Measurements from ENCODE around the gene SPSB4. TPM values are rescaled to one million over a fixed set of nuclear protein-coding genes. Genes with fewer than 3 reads are reported as not detected.

SPSB4 gene
- total and polyA plus RNA-seq, 8 donors = 2.6 to 20.2 (median 11.1) TPM

DNA sequence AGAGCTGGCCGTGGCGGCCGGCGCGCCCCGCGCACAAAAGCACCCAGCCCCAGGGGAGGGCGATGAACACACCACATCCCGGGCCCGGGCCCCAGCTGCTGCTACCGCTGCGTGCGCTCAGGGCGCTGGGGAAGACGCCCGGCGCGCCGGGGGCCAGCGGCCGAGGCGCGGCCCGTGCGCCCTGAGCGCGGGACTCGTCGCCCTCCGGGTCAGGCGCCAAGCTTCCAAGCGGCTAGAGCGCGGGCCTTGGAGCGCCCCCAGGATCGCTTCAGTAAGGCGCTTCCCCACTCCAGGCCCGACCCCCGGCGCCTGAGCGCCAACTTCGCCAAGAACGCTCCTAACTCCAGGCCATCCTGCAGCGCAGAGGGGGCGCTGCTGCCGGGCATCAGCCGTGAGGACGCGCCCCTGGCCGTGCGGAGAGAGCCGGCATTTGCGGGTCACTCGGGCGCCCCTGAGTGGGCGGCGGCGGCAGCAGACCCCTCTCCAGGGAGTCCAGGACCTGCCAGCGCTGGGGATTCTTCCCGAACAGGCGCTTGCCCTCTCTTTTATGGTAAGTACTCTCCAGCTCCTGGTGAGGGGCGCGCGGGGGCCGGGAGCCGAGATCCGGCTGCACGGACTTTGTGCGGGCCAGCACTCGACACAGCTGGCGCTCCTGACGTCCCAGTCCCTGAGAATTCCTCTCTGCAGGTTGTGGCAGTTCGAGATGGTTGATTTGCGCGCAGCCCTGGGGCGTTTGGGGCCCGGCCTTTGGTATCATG lies 475 bp downstream of the SPSB4 start:
- peak overlapping the region; percentile 31 to 67 (median 52) for H3K4me3 ChIP-seq
- 0 to 1% methylated on average over 74 to 77 of the region's 77 CpGs for WGBS, 2 donors
- H3K4me1 ChIP-seq = peaks cover 0 to 1% (median 0%) of the 10 kb centered on the region in 3 donors
- peak in 3 of 6 donors; percentile 56 to 75 (median 60) for DNase-seq
- H3K27ac ChIP-seq = peak overlapping the region; percentile 56 to 76 (median 68)
- TF ChIP-seq, protein P1, sequence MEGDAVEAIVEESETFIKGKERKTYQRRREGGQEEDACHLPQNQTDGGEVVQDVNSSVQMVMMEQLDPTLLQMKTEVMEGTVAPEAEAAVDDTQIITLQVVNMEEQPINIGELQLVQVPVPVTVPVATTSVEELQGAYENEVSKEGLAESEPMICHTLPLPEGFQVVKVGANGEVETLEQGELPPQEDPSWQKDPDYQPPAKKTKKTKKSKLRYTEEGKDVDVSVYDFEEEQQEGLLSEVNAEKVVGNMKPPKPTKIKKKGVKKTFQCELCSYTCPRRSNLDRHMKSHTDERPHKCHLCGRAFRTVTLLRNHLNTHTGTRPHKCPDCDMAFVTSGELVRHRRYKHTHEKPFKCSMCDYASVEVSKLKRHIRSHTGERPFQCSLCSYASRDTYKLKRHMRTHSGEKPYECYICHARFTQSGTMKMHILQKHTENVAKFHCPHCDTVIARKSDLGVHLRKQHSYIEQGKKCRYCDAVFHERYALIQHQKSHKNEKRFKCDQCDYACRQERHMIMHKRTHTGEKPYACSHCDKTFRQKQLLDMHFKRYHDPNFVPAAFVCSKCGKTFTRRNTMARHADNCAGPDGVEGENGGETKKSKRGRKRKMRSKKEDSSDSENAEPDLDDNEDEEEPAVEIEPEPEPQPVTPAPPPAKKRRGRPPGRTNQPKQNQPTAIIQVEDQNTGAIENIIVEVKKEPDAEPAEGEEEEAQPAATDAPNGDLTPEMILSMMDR (IDR thresholded peaks at IDR 0.05) = no peak
- intact Hi-C loops (cut with DNase I) = loop anchor here in 1 of 3 donors (10.0 kb wide), 1 partner anchor 53 kb away; no protein-coding TSS in a partner anchor
- H3K9me3 ChIP-seq = no peaks in the 10 kb centered on the region
- peak; percentile 29 to 44 (median 42) for ATAC-seq
- no peak for FAIRE-seq
- no peaks in the 10 kb centered on the region for H3K27me3 ChIP-seq
- no peaks in the 10 kb centered on the region for H3K36me3 ChIP-seq

GRCh38 chr3:141052201-141053069 lies 1.3 kb downstream of the SPSB4 start:
- peaks cover 0 to 7% (median 0%) of the 10 kb centered on the region in 3 donors for H3K4me1 ChIP-seq
- peak; percentile 41 to 66 (median 61) for ATAC-seq
- no peaks in the 10 kb centered on the region for H3K36me3 ChIP-seq
- peak overlapping the region; percentile 31 to 67 (median 52) for H3K4me3 ChIP-seq
- WGBS, 2 donors = 1% methylated on average over 46 to 48 of the region's 48 CpGs
- FAIRE-seq = no peak
- H3K9me3 ChIP-seq = no peaks in the 10 kb centered on the region
- peak; percentile 63 to 84 (median 76) for DNase-seq
- intact Hi-C loops (cut with DNase I) = loop anchor here in 1 of 3 donors (10.0 kb wide), 1 partner anchor 52 kb away; no protein-coding TSS in a partner anchor
- no peaks in the 10 kb centered on the region for H3K27me3 ChIP-seq
- TF ChIP-seq, protein P1 (IDR thresholded peaks at IDR 0.05) = no peak
- peak overlapping the region; percentile 56 to 76 (median 68) for H3K27ac ChIP-seq

- TF ChIP-seq, protein P1 (IDR thresholded peaks at IDR 0.05) = no peak
- WGBS, 2 donors = 85 to 88% methylated on average over 5 of the region's 5 CpGs
- Histone ChIP-seq H3K27ac (no peak overlapping the region), H3K4me1 (peaks cover 0 to 7% (median 0%) of the 10 kb centered on the region in 3 donors), H3K36me3 (no peaks in the 10 kb centered on the region), H3K9me3 (no peaks in the 10 kb centered on the region), H3K4me3 (no peak overlapping the region), H3K27me3 (no peaks in the 10 kb centered on the region)
- ATAC-seq (no peak), FAIRE-seq (no peak), DNase-seq (no peak)
- intact Hi-C loops (cut with DNase I) = loop anchor here in 1 of 3 donors (10.0 kb wide), 1 partner anchor 50 kb away; no protein-coding TSS in a partner anchor
Observed at GRCh38 chr3:141055136-141055535, 4.0 kb downstream of the SPSB4 start.

- no peaks in the 10 kb centered on the region for H3K9me3 ChIP-seq
- WGBS, 2 donors = 74 to 80% methylated on average over 11 of the region's 11 CpGs
- no peak for ATAC-seq
- H3K36me3 ChIP-seq = no peaks in the 10 kb centered on the region
- H3K27me3 ChIP-seq = no peaks in the 10 kb centered on the region
- peaks cover 0 to 7% (median 0%) of the 10 kb centered on the region in 3 donors for H3K4me1 ChIP-seq
- H3K27ac ChIP-seq = no peak overlapping the region
- no peak overlapping the region for H3K4me3 ChIP-seq
- intact Hi-C loops (cut with DNase I) = loop anchor here in 1 of 3 donors (10.0 kb wide), 1 partner anchor 49 kb away; no protein-coding TSS in a partner anchor
- TF ChIP-seq, protein P1 (IDR thresholded peaks at IDR 0.05) = no peak
- no peak for FAIRE-seq
- DNase-seq = no peak
Observed at GRCh38 chr3:141055536-141056445, 4.6 kb downstream of the SPSB4 start.

All from pancreas (tissue), 10 donors.